Choroid plexus epithelial cell (primary cell): Measurements from ENCODE around the gene SLC6A19.

ENCODE experiments used
- DNase-seq: peaks from one replicate; pipeline ENCODE4 v3.0.0-alpha.2; 2010; ENCODE audit warnings: low read depth
- H3K4me3 ChIP-seq: 2 replicates; pipeline ENCODE4 v1.5.1; 2011; ENCODE audit warnings: low read depth, mild to moderate bottlenecking, control low read depth, low read length, moderate library complexity
- CTCF ChIP-seq: conservative IDR thresholded peaks from 2 replicates; pipeline ENCODE4 v1.5.1; 2011; ENCODE audit warnings: low read depth, mild to moderate bottlenecking, control low read depth, inconsistent platforms, low read length, moderate library complexity

Gene SLC6A19

GRCh38 chr5:1172670-1173404, 28.6 kb upstream of the SLC6A19 start:
- TF ChIP-seq CTCF: no peak
- no peak overlapping the region for H3K4me3 ChIP-seq
- no peak for DNase-seq

- no peak overlapping the region for H3K4me3 ChIP-seq
- DNase-seq: no peak
- TF ChIP-seq CTCF: no peak
Observed at GRCh38 chr5:1173485-1174070, 27.8 kb upstream of the SLC6A19 start.

GRCh38 chr5:1174122-1174936, 27.1 kb upstream of the SLC6A19 start:
- peak; percentile 64 for DNase-seq
- TF ChIP-seq CTCF: peak; percentile 68
- no peak overlapping the region for H3K4me3 ChIP-seq

GRCh38 chr5:1175015-1175414, 26.4 kb upstream of the SLC6A19 start:
- no peak for TF ChIP-seq CTCF
- DNase-seq: no peak
- H3K4me3 ChIP-seq: no peak overlapping the region

GRCh38 chr5:1175801-1176472, 25.5 kb upstream of the SLC6A19 start:
- no peak for DNase-seq
- TF ChIP-seq CTCF: no peak

GRCh38 chr5:1176473-1177391, 24.7 kb upstream of the SLC6A19 start:
- H3K4me3 ChIP-seq: no peak overlapping the region
- no peak for DNase-seq
- no peak for TF ChIP-seq CTCF

More at GRCh38 chr5:1175801-1176472, 25.5 kb upstream of the SLC6A19 start:
- no peak overlapping the region for H3K4me3 ChIP-seq
